Measurements from ENCODE around the gene LCP2. TPM values are rescaled to one million over a fixed set of nuclear protein-coding genes. Genes with fewer than 3 reads are reported as not detected.

LCP2 gene
- total and polyA plus RNA-seq, 10 of the 15 experiments (the other 5 are each of a cell fraction or from before 2014, with no cell fraction given), result 8.0 to 50.5 (median 20.6) TPM

DNA sequence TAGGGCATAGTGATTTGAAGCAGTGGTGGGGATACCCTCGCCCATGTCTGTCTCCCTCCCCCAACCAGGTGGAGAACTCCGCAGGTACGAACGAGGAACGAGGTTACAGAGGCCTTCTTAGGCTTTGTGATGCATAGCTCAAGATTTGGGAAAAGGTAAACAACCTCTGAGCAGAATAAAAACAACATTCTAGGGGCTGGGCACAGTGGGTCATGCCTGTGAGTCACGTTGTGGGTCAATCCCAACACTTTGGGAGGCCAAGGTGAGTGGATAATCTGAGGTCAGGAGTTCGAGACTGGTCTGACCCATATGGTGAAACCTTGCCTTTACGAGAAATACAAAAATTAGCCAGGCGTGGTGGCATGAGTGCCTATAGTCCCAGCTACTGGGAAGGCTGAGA is 3.6 kb upstream of the LCP2 start:
- Histone ChIP-seq H3K27ac (ENCODE audit: control insufficient read depth, insufficient read depth) (no peak overlapping the region), H3K4me1 (ENCODE audit: control insufficient read depth, insufficient read depth, low read length) (peaks cover 31% of the 10 kb centered on the region), H3K27me3 (replicated peaks in 1 of 2; ENCODE audit: control insufficient read depth in 2 of 2, insufficient read depth in 2 of 2, low read length in 1 of 2) (no peaks in the 10 kb centered on the region), H4K20me1 (ENCODE audit: control insufficient read depth, insufficient read depth) (no peaks in the 10 kb centered on the region), H3K36me3 (ENCODE audit: control insufficient read depth in 2 of 2, insufficient read depth in 2 of 2, low read length in 1 of 2) (no peaks in the 10 kb centered on the region), H3K4me3 (no peak overlapping the region), H3K9me3 (replicated peaks; ENCODE audit: control insufficient read depth, insufficient read depth, low read length) (no peaks in the 10 kb centered on the region; the same call in 2 of the 3 replicates), H3K4me2 (ENCODE audit: control insufficient read depth, insufficient read depth) (no peak overlapping the region), H3K9ac (ENCODE audit: control insufficient read depth, insufficient read depth, low read length) (no peak overlapping the region), H2AFZ (ENCODE audit: control insufficient read depth, low read depth, low read length) (no peak overlapping the region), H3K79me2 (ENCODE audit: control insufficient read depth, insufficient read depth, low read length) (peaks cover 15% of the 10 kb centered on the region)
- POLR2A ChIA-PET, result interaction anchor here (1.2 to 11.9 kb wide), 4 partner anchors 9 to 37 kb away, joined by 3 to 169 read pairs (median 10); no protein-coding TSS in a partner anchor
- CTCF ChIA-PET, result interaction anchor here (1.1 to 3.5 kb wide), 4 partner anchors 23 to 38 kb away, joined by 3 to 12 read pairs (median 5); no protein-coding TSS in a partner anchor
- TF ChIP-seq ZNF207 (IDR thresholded peaks at IDR 0.05; ENCODE audit: borderline replicate concordance), result no peak
- TF ChIP-seq, protein P1, sequence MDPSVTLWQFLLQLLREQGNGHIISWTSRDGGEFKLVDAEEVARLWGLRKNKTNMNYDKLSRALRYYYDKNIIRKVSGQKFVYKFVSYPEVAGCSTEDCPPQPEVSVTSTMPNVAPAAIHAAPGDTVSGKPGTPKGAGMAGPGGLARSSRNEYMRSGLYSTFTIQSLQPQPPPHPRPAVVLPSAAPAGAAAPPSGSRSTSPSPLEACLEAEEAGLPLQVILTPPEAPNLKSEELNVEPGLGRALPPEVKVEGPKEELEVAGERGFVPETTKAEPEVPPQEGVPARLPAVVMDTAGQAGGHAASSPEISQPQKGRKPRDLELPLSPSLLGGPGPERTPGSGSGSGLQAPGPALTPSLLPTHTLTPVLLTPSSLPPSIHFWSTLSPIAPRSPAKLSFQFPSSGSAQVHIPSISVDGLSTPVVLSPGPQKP (IDR thresholded peaks at IDR 0.05; ENCODE audit: low read depth, low read length), result no peak
- TF ChIP-seq FOS (IDR thresholded peaks at IDR 0.05; ENCODE audit: borderline replicate concordance, extremely low read depth, insufficient read length), result no peak
- TF ChIP-seq, protein P2, sequence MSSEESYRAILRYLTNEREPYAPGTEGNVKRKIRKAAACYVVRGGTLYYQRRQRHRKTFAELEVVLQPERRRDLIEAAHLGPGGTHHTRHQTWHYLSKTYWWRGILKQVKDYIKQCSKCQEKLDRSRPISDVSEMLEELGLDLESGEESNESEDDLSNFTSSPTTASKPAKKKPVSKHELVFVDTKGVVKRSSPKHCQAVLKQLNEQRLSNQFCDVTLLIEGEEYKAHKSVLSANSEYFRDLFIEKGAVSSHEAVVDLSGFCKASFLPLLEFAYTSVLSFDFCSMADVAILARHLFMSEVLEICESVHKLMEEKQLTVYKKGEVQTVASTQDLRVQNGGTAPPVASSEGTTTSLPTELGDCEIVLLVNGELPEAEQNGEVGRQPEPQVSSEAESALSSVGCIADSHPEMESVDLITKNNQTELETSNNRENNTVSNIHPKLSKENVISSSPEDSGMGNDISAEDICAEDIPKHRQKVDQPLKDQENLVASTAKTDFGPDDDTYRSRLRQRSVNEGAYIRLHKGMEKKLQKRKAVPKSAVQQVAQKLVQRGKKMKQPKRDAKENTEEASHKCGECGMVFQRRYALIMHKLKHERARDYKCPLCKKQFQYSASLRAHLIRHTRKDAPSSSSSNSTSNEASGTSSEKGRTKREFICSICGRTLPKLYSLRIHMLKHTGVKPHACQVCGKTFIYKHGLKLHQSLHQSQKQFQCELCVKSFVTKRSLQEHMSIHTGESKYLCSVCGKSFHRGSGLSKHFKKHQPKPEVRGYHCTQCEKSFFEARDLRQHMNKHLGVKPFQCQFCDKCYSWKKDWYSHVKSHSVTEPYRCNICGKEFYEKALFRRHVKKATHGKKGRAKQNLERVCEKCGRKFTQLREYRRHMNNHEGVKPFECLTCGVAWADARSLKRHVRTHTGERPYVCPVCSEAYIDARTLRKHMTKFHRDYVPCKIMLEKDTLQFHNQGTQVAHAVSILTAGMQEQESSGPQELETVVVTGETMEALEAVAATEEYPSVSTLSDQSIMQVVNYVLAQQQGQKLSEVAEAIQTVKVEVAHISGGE (CRISPR knock-in tag; IDR thresholded peaks at IDR 0.05), result no peak
- no peak for TF ChIP-seq MTA2 (IDR thresholded peaks at IDR 0.05; ENCODE audit: low read depth)
- no peak for TF ChIP-seq ZSCAN29 (IDR thresholded peaks at IDR 0.05)
- TF ChIP-seq ZNF217 (IDR thresholded peaks at IDR 0.05), result no peak
- TF ChIP-seq EP300 (IDR thresholded peaks at IDR 0.05; ENCODE audit: borderline replicate concordance in 1 of 2, control insufficient read depth in 1 of 2, low read depth in 2 of 2, low read length in 2 of 2), result no peak
- no peak for TF ChIP-seq YY1 (IDR thresholded peaks at IDR 0.05; ENCODE audit: low read depth, low read length)
- FAIRE-seq (no peak), ATAC-seq (no peak), DNase-seq (ENCODE audit: low read depth, low spot score) (no peak)
- BruUV-seq (replicated peaks), result no TSS peak
- SMC1A ChIA-PET (ENCODE audit: uncharacterized antibody, unreplicated experiment), result interaction anchor here (10.0 to 23.0 kb wide), 3 partner anchors 26 to 31 kb away, joined by 118 to 451 read pairs (median 274); no protein-coding TSS in a partner anchor
- RAD21 ChIA-PET (ENCODE audit: unreplicated experiment), result interaction anchor here (1.0 to 13.4 kb wide), 3 partner anchors 19 to 31 kb away, joined by 3 to 274 read pairs (median 182); no protein-coding TSS in a partner anchor
- intact Hi-C loops (cut with micrococcal nuclease; ENCODE audit: unreplicated experiment) (no loop called here), in situ Hi-C loops (cut with MboI) (no loop called here)
- 66% methylated on average over 9 of the region's 9 CpGs for WGBS (ENCODE audit: insufficient coverage, insufficient replicate concordance, low lambda C conversion rate, missing lambda C conversion rate)
